HEK293 (cell line): ENCODE results near the gene TAS1R1.

Experiments used
- BCL11B ChIP-seq: fragments of 450-650 bp; formaldehyde crosslinking; IDR thresholded peaks from 2 replicates; pipeline ENCODE4 v1.5.1; 2016; ENCODE audit warnings: low read depth, missing biosample characterization, missing genetic modification characterization
- CTCF ChIP-seq: fragments of 450-650 bp; formaldehyde crosslinking; IDR thresholded peaks from 2 replicates; pipeline ENCODE4 v1.5.1; 2016; ENCODE audit warnings: missing biosample characterization, missing genetic modification characterization
- REST ChIP-seq: fragments of 450-650 bp; formaldehyde crosslinking; IDR thresholded peaks from 2 replicates; pipeline ENCODE4 v1.5.1; 2016; ENCODE audit warnings: missing biosample characterization, missing genetic modification characterization
- YY1 ChIP-seq: fragments of 450-650 bp; formaldehyde crosslinking; IDR thresholded peaks from 2 replicates; pipeline ENCODE4 v1.5.1; 2018; ENCODE audit warnings: missing biosample characterization, missing genetic modification characterization
- ZFP37 ChIP-seq: fragments of 450-650 bp; formaldehyde crosslinking; IDR thresholded peaks from 2 replicates; pipeline ENCODE4 v1.5.1; 2016; ENCODE audit warnings: missing biosample characterization, missing genetic modification characterization
- ZNF114 ChIP-seq: fragments of 450-650 bp; formaldehyde crosslinking; IDR thresholded peaks from 2 replicates; pipeline ENCODE4 v1.5.0; 2017; ENCODE audit warnings: missing biosample characterization, missing genetic modification characterization
- ZNF121 ChIP-seq: fragments of 450-650 bp; formaldehyde crosslinking; IDR thresholded peaks from 2 replicates; pipeline ENCODE4 v1.5.1; 2016; ENCODE audit warnings: missing biosample characterization, missing genetic modification characterization
- ZNF302 ChIP-seq: fragments of 450-650 bp; formaldehyde crosslinking; IDR thresholded peaks from 2 replicates; pipeline ENCODE4 v1.5.1; 2016; ENCODE audit warnings: missing biosample characterization, missing genetic modification characterization, low read depth
- ZNF514 ChIP-seq: fragments of 450-650 bp; formaldehyde crosslinking; IDR thresholded peaks from 2 replicates; pipeline ENCODE4 v1.5.1; 2016; ENCODE audit warnings: missing biosample characterization, missing genetic modification characterization

GRCh38 chr1:6570100-6570499 is 15.0 kb downstream of the TAS1R1 start:
- TF ChIP-seq ZNF121: no peak
- TF ChIP-seq YY1 (tag by site-specific recombination): no peak
- TF ChIP-seq CTCF (tag by site-specific recombination): no peak
- no peak for TF ChIP-seq ZNF302
- no peak for TF ChIP-seq ZFP37
- TF ChIP-seq ZNF514 (tag by site-specific recombination): no peak
- TF ChIP-seq REST (tag by site-specific recombination): no peak
- no peak for TF ChIP-seq BCL11B (tag by site-specific recombination)
- TF ChIP-seq ZNF114: no peak
